ENCODE data around the gene KIF12.

KIF12 gene

GRCh38 chr9:114105236-114105635, 6.1 kb upstream of the KIF12 start:
- no peak for DNase-seq

GRCh38 chr9:114102484-114102883, 3.4 kb upstream of the KIF12 start:
- DNase-seq, result no peak

- DNase-seq, result no peak
Observed at GRCh38 chr9:114100536-114100935, 1.4 kb upstream of the KIF12 start.

GRCh38 chr9:114099669-114100270, 678 bp upstream of the KIF12 start:
- DNase-seq, result no peak

GRCh38 chr9:114098021-114098935, 814 bp downstream of the KIF12 start:
- DNase-seq, result no peak

GRCh38 chr9:114097613-114098020, 1.5 kb downstream of the KIF12 start:
- no peak for DNase-seq

- DNase-seq, result no peak
Observed at GRCh38 chr9:114096866-114097612, 2.1 kb downstream of the KIF12 start.

GRCh38 chr9:114096041-114096511, 3.0 kb downstream of the KIF12 start:
- DNase-seq, result no peak

GRCh38 chr9:114094971-114095370, 4.1 kb downstream of the KIF12 start:
- no peak for DNase-seq

- DNase-seq, result no peak
Observed at GRCh38 chr9:114093761-114094505, 5.2 kb downstream of the KIF12 start.

- no peak for DNase-seq
Observed at GRCh38 chr9:114093031-114093471, 6.0 kb downstream of the KIF12 start.

- DNase-seq, result no peak
Observed at GRCh38 chr9:114092336-114092735, 6.8 kb downstream of the KIF12 start.

GRCh38 chr9:114091711-114092110, 7.4 kb downstream of the KIF12 start:
- DNase-seq, result no peak

GRCh38 chr9:114090798-114091197, 8.3 kb downstream of the KIF12 start:
- no peak for DNase-seq

GRCh38 chr9:114089206-114089840, 9.8 kb downstream of the KIF12 start:
- DNase-seq, result no peak

- DNase-seq, result no peak
Observed at GRCh38 chr9:114088571-114089170, 10.4 kb downstream of the KIF12 start.

- DNase-seq, result no peak
Observed at GRCh38 chr9:114087721-114088120, 11.4 kb downstream of the KIF12 start.

GRCh38 chr9:114086607-114087006, 12.5 kb downstream of the KIF12 start:
- no peak for DNase-seq

- no peak for DNase-seq
Observed at GRCh38 chr9:114086009-114086408, 13.1 kb downstream of the KIF12 start.

- no peak for DNase-seq
Observed at GRCh38 chr9:114085387-114085789, 13.7 kb downstream of the KIF12 start.

- DNase-seq, result no peak
Observed at GRCh38 chr9:114084282-114085073, 14.6 kb downstream of the KIF12 start.
